PC-3 (cell line): ENCODE measurements around the gene UBQLN4. TPM values are rescaled to one million over a fixed set of nuclear protein-coding genes. Genes with fewer than 3 reads are reported as not detected.

Experiments used
- ATAC-seq: fragments of 200-7000 bp; cut with Tn5 transposase; 2 replicates; pipeline ENCODE4 v1.9.1; 2020; ENCODE audit warnings: mild to moderate bottlenecking, moderate library complexity
- BruUV-seq: library from RNA; stranded (reverse); fragments of 400-500 nt; replicated peaks from 2 replicates; lab custom pipeline; 2021; lab: Mats Ljungman, UMichigan
- CTCF ChIA-PET: fragments of 300-600 bp; sonication (Branson Sonifier 250); formaldehyde crosslinking; loops from one replicate; lab custom pipeline; 2022; ENCODE audit warnings: antibody characterized with exemption; lab: Charles Lee
- POLR2A ChIA-PET: fragments of 300-600 bp; sonication (Branson Sonifier 250); formaldehyde crosslinking; loops from one replicate; lab custom pipeline; 2022; ENCODE audit warnings: antibody characterized with exemption; ENCODE audit not compliant: unreplicated experiment; lab: Charles Lee
- DNase-seq: peaks from one replicate; pipeline ENCODE4 v3.0.0-alpha.2; 2015
- H2AFZ ChIP-seq: fragments of 300-600 bp; sonication (generic); 2 replicates; pipeline ENCODE4 v1.6.0; 2016; ENCODE audit warnings: antibody characterized with exemption, low read length
- H3F3A ChIP-seq: fragments of 300-600 bp; sonication (generic); one replicate; pipeline ENCODE4 v1.6.0; 2017; ENCODE audit warnings: antibody characterized with exemption, low read length, control low read depth, mild to moderate bottlenecking; ENCODE audit not compliant: unreplicated experiment
- H3K27ac ChIP-seq: fragments of 300-600 bp; sonication (generic); 2 replicates; pipeline ENCODE4 v1.5.1; 2016; ENCODE audit warnings: mild to moderate bottlenecking, low read length
- H3K27me3 ChIP-seq: fragments of 300-600 bp; sonication (generic); 2 replicates; pipeline ENCODE4 v1.6.1; 2016; ENCODE audit warnings: low read length, mixed read lengths
- H3K36me3 ChIP-seq: fragments of 300-600 bp; sonication (generic); 2 replicates; pipeline ENCODE4 v1.6.1; 2016; ENCODE audit warnings: low read depth, mixed run types, low read length, mixed read lengths
- H3K4me1 ChIP-seq: fragments of 300-600 bp; sonication (generic); 2 replicates; pipeline ENCODE4 v1.5.1; 2016; ENCODE audit warnings: low read length; ENCODE audit not compliant: insufficient read depth
- H3K4me2 ChIP-seq: fragments of 300-600 bp; sonication (generic); 2 replicates; pipeline ENCODE4 v1.6.0; 2016; ENCODE audit warnings: low read length
- H3K4me3 ChIP-seq: fragments of 300-600 bp; sonication (generic); 2 replicates; pipeline ENCODE4 v1.5.1; 2016; ENCODE audit warnings: mild to moderate bottlenecking, low read length, mixed read lengths
- H3K79me2 ChIP-seq: fragments of 300-600 bp; sonication (generic); 2 replicates; pipeline ENCODE4 v1.6.1; 2017; ENCODE audit warnings: low read length, mixed read lengths
- H3K9ac ChIP-seq: fragments of 300-600 bp; sonication (generic); 2 replicates; pipeline ENCODE4 v1.6.0; 2016; ENCODE audit warnings: mild to moderate bottlenecking, low read length
- H3K9me2 ChIP-seq: fragments of 300-600 bp; sonication (generic); replicated peaks from 2 replicates; pipeline ENCODE4 v1.6.1; 2016; ENCODE audit warnings: mixed run types, low read length, mixed read lengths
- H3K9me3 ChIP-seq: fragments of 300-600 bp; sonication (generic); 2 replicates; pipeline ENCODE4 v1.6.1; 2016; ENCODE audit warnings: low read length, mixed read lengths
- H4K20me1 ChIP-seq: fragments of 300-600 bp; sonication (generic); 2 replicates; pipeline ENCODE4 v1.6.1; 2016; ENCODE audit warnings: low read length, mixed read lengths
- CTCF ChIP-seq: fragments of 300-600 bp; sonication (generic); conservative IDR thresholded peaks from 2 replicates; pipeline ENCODE4 v1.5.1; 2017; ENCODE audit warnings: antibody characterized with exemption, low read depth, mild to moderate bottlenecking, low read length
- EZH2 ChIP-seq: fragments of 300-600 bp; sonication (generic); IDR thresholded peaks from one replicate; pipeline ENCODE4 v1.6.1; 2017; ENCODE audit warnings: antibody characterized with exemption, mild to moderate bottlenecking, low read length; ENCODE audit not compliant: unreplicated experiment
- EZH2phosphoT487 ChIP-seq: fragments of 300-600 bp; sonication (generic); IDR thresholded peaks from 2 replicates; pipeline ENCODE4 v1.6.1; 2018; ENCODE audit warnings: mild to moderate bottlenecking, antibody characterized with exemption, low read length, borderline replicate concordance
- intact Hi-C: fragments of 100-400 bp; cut with micrococcal nuclease; formaldehyde crosslinking; loops from 2 replicates; pipeline ENCODE4 v1.9.0; 2023
- total RNA-seq: library from RNA; depleted of rRNA; stranded (reverse); fragments of >200 nt; gene quantifications from 2 replicates; pipeline ENCODE4 v1.2.3, GENCODE V29; 2014

The UBQLN4 gene
- total RNA-seq, 1 experiment from 2014 or later, result 45.4 TPM

GRCh38 chr1:156020293-156021092 is 33.1 kb downstream of the UBQLN4 start, which contains the start of gene SSR2:
Gene SSR2, minus strand, starts transcription at chr1:156020951. Its CDS starts 784 bp downstream, at chr1:156020167.
- ATAC-seq, result peak; percentile 98
- intact Hi-C loops, result loop anchor here (1.0 kb wide), 2 partner anchors 34 to 82 kb away; partner anchors contain the start of gene LAMTOR2
- H3K27me3 ChIP-seq, result no peaks in the 10 kb centered on the region

DNA sequence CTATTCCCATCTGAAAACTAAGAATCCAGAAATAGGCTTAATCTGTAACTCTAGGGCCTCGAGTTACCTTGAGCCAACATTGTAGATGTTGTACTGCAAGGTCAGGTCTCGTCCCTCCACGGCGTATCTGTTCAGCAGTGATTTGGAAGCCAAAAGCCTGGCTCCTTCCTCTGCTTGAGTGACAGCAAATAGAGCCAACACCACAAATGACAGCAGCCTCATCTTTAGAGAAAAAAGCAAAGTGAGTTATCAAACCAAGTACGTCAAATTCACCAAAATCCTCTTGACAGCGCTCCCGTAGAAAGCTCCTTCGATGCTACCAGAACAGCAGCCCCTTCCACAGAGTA is 33.7 kb downstream of the UBQLN4 start:
- TF ChIP-seq EZH2, result no peak
- TF ChIP-seq EZH2phosphoT487, result no peak
- TF ChIP-seq CTCF, result no peak

More at GRCh38 chr1:156020293-156021092, 33.1 kb downstream of the UBQLN4 start, which contains the start of gene SSR2:
- Histone ChIP-seq H3K27ac (no peak within 1 kb of the TSS), H4K20me1 (0 out of 2 replicates have a peak, but pooled peaks cover 3% of the 10 kb centered on the region), H2AFZ (peak within 1 kb of the TSS; percentile 72), H3K4me2 (peak within 1 kb of the TSS; percentile 88), H3K4me1 (peaks cover 6% of the 10 kb centered on the region; the same call in 1 of the 2 replicates), H3K79me2 (peaks cover 34% of the 10 kb centered on the region), H3F3A (no peaks in the 10 kb centered on the region), H3K4me3 (peak within 1 kb of the TSS; percentile 75), H3K9me3 (no peaks in the 10 kb centered on the region), H3K36me3 (peaks cover 20% of the 10 kb centered on the region), H3K9ac (peak within 1 kb of the TSS; percentile 67), H3K9me2 (no peaks in the 10 kb centered on the region)
- no TSS peak for BruUV-seq
- peak; percentile 98 for DNase-seq
- ChIA-PET CTCF (no interaction called here), POLR2A (interaction anchor here (0.7 kb wide), 2 partner anchors 12 to 17 kb away, joined by 3 to 14 read pairs; no protein-coding TSS in a partner anchor)
- TF ChIP-seq EZH2, result no peak
- no peak for TF ChIP-seq CTCF
- TF ChIP-seq EZH2phosphoT487, result no peak

More for the DNA sequence above, 33.7 kb downstream of the UBQLN4 start:
- no peak for DNase-seq
- peak overlapping the region; percentile 75 for H3K4me3 ChIP-seq
- no peak overlapping the region for H3K27ac ChIP-seq
- CTCF ChIA-PET, result no interaction called here
- no peak overlapping the region for H2AFZ ChIP-seq
- H4K20me1 ChIP-seq, result 0 out of 2 replicates have a peak, but pooled peaks cover 3% of the 10 kb centered on the region
- POLR2A ChIA-PET, result interaction anchor here (0.7 kb wide), 1 partner anchor 17 kb away, joined by 14 read pairs; no protein-coding TSS in a partner anchor
- ATAC-seq, result no peak
- H3K36me3 ChIP-seq, result peaks cover 21% of the 10 kb centered on the region
- H3K27me3 ChIP-seq, result no peaks in the 10 kb centered on the region
- H3K9me3 ChIP-seq, result no peaks in the 10 kb centered on the region
- peak overlapping the region; percentile 88 for H3K4me2 ChIP-seq
- peaks cover 34% of the 10 kb centered on the region for H3K79me2 ChIP-seq
- intact Hi-C loops, result loop anchor here (1.0 kb wide), 1 partner anchor 82 kb away; no protein-coding TSS in a partner anchor
- H3K9ac ChIP-seq, result peak overlapping the region; percentile 67
- TSS peak; percentile 68 for BruUV-seq
- H3K4me1 ChIP-seq, result peaks cover 6% of the 10 kb centered on the region; the same call in 1 of the 2 replicates
- no peaks in the 10 kb centered on the region for H3F3A ChIP-seq
- H3K9me2 ChIP-seq, result no peaks in the 10 kb centered on the region
